ENCODE results near the gene HS6ST2.

HS6ST2 gene

DNA sequence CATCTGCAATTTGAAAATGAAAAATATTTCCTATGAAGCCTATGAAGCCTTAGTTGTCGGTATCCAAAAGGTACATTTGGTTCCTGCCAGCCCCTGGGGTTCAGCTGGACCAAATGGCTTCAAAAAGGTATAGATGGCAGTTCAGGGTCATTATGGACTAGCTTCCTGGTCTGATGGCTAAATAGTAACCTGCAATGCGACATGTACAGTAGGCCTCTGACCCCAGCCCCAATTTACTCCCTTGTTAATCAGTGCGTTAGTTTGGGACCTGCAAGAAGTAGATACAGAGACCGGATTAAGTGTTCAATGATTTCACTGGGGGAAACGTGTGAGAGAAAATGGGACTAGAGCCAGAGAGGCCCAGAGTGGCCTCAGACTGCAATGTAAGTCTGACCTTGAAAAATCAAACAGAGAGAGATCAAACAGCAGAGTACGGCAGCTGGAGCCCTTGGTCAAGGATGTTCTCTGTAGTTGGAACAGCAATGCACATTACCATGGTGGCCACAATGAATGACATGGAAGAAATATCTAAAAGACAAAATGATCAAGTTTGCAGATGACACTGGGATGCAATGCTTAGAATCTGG lies 354.6 kb downstream of the HS6ST2 start:
- DNase-seq: no peak

- DNase-seq: no peak
Observed at GRCh38 chrX:132602701-132603100, 355.7 kb downstream of the HS6ST2 start.

DNA sequence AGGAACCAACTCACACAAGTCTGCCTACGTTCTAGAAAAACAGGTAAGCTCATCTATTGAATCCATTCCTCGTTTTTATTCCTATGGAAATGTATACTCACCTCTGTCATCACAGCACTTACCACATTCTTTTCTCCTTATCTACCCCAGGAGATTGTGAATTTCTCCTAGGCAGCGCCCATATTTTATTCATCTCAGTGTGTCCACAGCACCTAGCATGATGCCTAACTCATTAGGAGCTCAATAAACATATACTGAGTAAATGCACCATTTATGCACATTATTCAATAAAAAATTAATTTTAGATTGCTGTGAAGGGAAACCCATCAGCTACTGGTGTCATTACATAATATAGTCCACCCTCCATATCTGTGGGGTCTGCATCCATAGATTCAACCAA lies 363.4 kb downstream of the HS6ST2 start:
- no peak for DNase-seq

GRCh38 chrX:132594129-132594528 lies 364.3 kb downstream of the HS6ST2 start:
- DNase-seq: no peak

- DNase-seq: no peak
Observed at GRCh38 chrX:132592880-132593279, 365.5 kb downstream of the HS6ST2 start.

DNA sequence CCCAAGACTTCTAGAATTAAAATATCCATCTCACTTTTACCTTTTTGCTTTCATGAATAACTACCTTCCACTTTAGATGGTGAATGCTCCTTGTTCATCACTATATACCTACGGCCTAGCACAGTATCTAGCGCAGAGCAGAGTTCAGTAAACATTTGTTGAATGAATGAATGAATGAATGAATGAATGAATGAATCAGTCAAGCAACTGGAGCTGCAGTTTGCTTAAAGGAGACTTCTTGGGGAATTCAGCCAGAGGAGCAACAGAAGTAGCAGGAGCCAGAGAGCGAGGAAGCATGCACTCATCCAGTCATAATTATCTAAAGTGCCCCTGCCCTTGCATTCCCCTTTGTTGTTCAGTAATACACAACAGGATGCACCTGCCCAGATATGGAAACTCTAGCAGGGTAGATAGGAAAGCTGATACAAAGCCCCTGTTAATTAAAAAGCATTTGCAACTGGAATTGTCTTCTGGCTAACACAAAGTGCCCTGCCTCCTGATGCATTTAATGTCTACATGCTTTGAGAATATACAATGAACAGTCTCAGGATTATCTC lies 366.6 kb downstream of the HS6ST2 start:
- DNase-seq: no peak

DNA sequence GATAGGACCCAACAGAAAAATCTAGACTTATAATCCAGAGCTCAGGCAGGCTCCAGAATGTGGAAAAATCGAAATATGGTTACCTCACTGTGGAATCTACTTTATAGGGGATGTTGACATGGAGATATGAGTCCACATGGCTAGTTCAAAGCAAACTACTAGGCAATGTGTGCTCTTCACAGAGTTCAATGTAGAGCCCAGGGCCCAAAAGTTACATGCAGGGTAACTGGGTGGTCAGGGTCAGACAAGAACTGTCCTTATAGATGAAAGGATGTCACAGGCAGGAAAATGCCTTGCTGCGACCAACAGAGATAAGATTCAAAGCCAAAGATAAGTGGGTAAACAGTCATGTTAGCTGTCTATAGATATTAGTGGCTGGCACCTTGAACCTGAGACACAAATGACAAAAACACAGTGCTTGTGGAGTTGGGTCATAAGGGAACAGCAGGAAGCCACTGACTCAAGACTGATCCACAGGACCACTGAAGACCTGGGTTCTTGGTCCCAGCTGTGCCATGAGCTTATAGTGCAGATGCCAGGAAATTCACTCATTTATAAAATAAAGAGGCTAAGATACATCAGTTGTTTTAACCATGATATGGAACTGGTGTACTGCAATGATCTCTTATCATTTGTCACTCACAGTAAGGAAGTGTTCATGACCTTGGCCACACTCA lies 367.9 kb downstream of the HS6ST2 start:
- DNase-seq: no peak

GRCh38 chrX:132584936-132585335 lies 373.5 kb downstream of the HS6ST2 start:
- DNase-seq: no peak

- DNase-seq: no peak
Observed at GRCh38 chrX:132576939-132577338, 381.5 kb downstream of the HS6ST2 start.
